Measurements from ENCODE around the gene GBP6. TPM values are rescaled to one million over a fixed set of nuclear protein-coding genes. Genes with fewer than 3 reads are reported as not detected.

GBP6 gene
- total RNA-seq, 2 experiments from 2014 or later = not detected

Other genes with a start within 250 kb of the GBP6 start
- gene GBP2, start 237.9 kb upstream of the GBP6 start, total RNA-seq (2014; rRNA removed; shearing (Covaris generic)) = not detected in 2 replicates
- not detected in 2 replicates for gene GBP2, start 237.9 kb upstream of the GBP6 start, total RNA-seq (2022)
- gene GBP7, start 188.1 kb upstream of the GBP6 start, total RNA-seq (2014; rRNA removed; shearing (Covaris generic)) = not detected in 2 replicates
- not detected in 2 replicates for gene GBP7, start 188.1 kb upstream of the GBP6 start, total RNA-seq (2022)
- gene GBP4, start 165.1 kb upstream of the GBP6 start, total RNA-seq (2014; rRNA removed; shearing (Covaris generic)) = not detected in 2 replicates
- not detected in 2 replicates for gene GBP4, start 165.1 kb upstream of the GBP6 start, total RNA-seq (2022)
- not detected in 2 replicates for gene GBP5, start 91.2 kb upstream of the GBP6 start, total RNA-seq (2014; rRNA removed; shearing (Covaris generic))
- not detected in 2 replicates for gene GBP5, start 91.2 kb upstream of the GBP6 start, total RNA-seq (2022)
- 3.2 and 4.4 TPM in 2 replicates for gene LRRC8B, start 160.8 kb downstream of the GBP6 start, total RNA-seq (2014; rRNA removed; shearing (Covaris generic))
- 8.8 and 9.9 TPM in 2 replicates for gene LRRC8B, start 160.8 kb downstream of the GBP6 start, total RNA-seq (2022)

Data from OCI-LY7 (cell line).